B cell (primary cell): Measurements from ENCODE around the gene PDCD6IP. TPM values are rescaled to one million over a fixed set of nuclear protein-coding genes. Genes with fewer than 3 reads are reported as not detected.

Source experiments
- ATAC-seq: fragments of 200-7000 bp; cut with Tn5 transposase; one replicate; pipeline ENCODE4 v1.10.0; 2021; ENCODE audit warnings: low read depth, mild to moderate bottlenecking, moderate number of reproducible peaks, moderate library complexity
- CTCF ChIA-PET: fragments of 350-600 bp; sonication (Branson Sonifier 250); formaldehyde crosslinking; loops from one replicate; lab custom pipeline; 2021; ENCODE audit warnings: antibody characterized with exemption, inconsistent platforms; lab: Charles Lee
- POLR2A ChIA-PET: fragments of 350-600 bp; sonication (Branson Sonifier 250); formaldehyde crosslinking; loops from one replicate; lab custom pipeline; 2021; ENCODE audit warnings: antibody characterized with exemption; lab: Charles Lee
- DNase-seq: peaks from one replicate; pipeline ENCODE4 v3.0.0; 2013
- H2AFZ ChIP-seq: 2 replicates; pipeline ENCODE4 v1.6.1; 2012; ENCODE audit warnings: mild to moderate bottlenecking, low read depth, low read length; ENCODE audit not compliant: insufficient read depth, poor library complexity, severe bottlenecking
- H3K27ac ChIP-seq, 2 donors: 1 replicate in 1 of 2; 2 replicates in 1 of 2; pipeline ENCODE4 v1.5.1; 2012 to 2013; ENCODE audit warnings: low read length in 2 of 2, mild to moderate bottlenecking in 2 of 2, moderate library complexity in 1 of 2
- H3K27me3 ChIP-seq, 4 experiments: fragments of 200-600 bp in 1 of 4; sonication (generic) in 1 of 4; replicated peaks in 1 of 4; 1 replicate in 2 of 4; 2 replicates in 2 of 4; pipeline versions ENCODE4 v1.6.1 to v1.7.0; 2013 to 2016; ENCODE audit warnings: low read length in 3 of 4, mild to moderate bottlenecking in 2 of 4, mixed read lengths in 1 of 4, moderate library complexity in 1 of 4; ENCODE audit not compliant: insufficient read depth in 4 of 4, control insufficient read depth in 3 of 4; ENCODE audit errors: control extremely low read depth in 1 of 4
- H3K36me3 ChIP-seq, 2 experiments: replicated peaks in 1 of 2; 1 replicate in 1 of 2; 2 replicates in 1 of 2; pipeline versions ENCODE4 v1.6.1 to v1.7.1; 2013; ENCODE audit warnings: low read length in 1 of 2; ENCODE audit not compliant: insufficient read depth in 2 of 2, control insufficient read depth in 1 of 2; ENCODE audit errors: control extremely low read depth in 1 of 2, extremely low read depth in 1 of 2
- H3K4me1 ChIP-seq, 2 donors: fragments of 200-600 bp in 1 of 2; sonication (generic) in 1 of 2; 1 replicate in 1 of 2; 2 replicates in 1 of 2; pipeline versions ENCODE4 v1.5.1 to v1.6.1; 2013 to 2017; ENCODE audit warnings: low read length in 2 of 2; ENCODE audit not compliant: control insufficient read depth in 2 of 2, insufficient read depth in 2 of 2
- H3K4me2 ChIP-seq: replicated peaks from 2 replicates; pipeline ENCODE3; 2012; ENCODE audit warnings: mild to moderate bottlenecking, low read depth, low read length; ENCODE audit not compliant: poor library complexity, severe bottlenecking
- H3K4me3 ChIP-seq, 5 experiments: fragments of 200-600 bp in 1 of 5; sonication (generic) in 1 of 5; 1 replicate in 3 of 5; 2 replicates in 2 of 5; pipeline versions ENCODE4 v1.5.1 to v1.7.0; 2011 to 2016; ENCODE audit warnings: low read length in 4 of 5, mild to moderate bottlenecking in 4 of 5, low read depth in 2 of 5, control low read depth in 1 of 5, moderate library complexity in 1 of 5; ENCODE audit not compliant: insufficient read depth in 1 of 5; ENCODE audit errors: control extremely low read depth in 1 of 5, extremely low read depth in 1 of 5
- H3K79me2 ChIP-seq: fragments of 200-600 bp; sonication (generic); one replicate; pipeline ENCODE4 v1.6.0; 2016; ENCODE audit warnings: low read length; ENCODE audit not compliant: control insufficient read depth, insufficient read depth
- H3K9ac ChIP-seq: fragments of 200-600 bp; sonication (generic); 2 replicates; pipeline ENCODE4 v1.6.1; 2017; ENCODE audit warnings: mild to moderate bottlenecking, low read length, moderate library complexity
- H3K9me3 ChIP-seq, 3 donors: one replicate each; pipeline versions ENCODE4 v1.6.1 to v1.7.1; 2013; ENCODE audit warnings: low read length in 2 of 3; ENCODE audit not compliant: control insufficient read depth in 2 of 3, insufficient read depth in 1 of 3; ENCODE audit errors: control extremely low read depth in 1 of 3
- H4K20me1 ChIP-seq: 2 replicates; pipeline ENCODE4 v1.6.0; 2012; ENCODE audit warnings: mild to moderate bottlenecking, low read length; ENCODE audit not compliant: insufficient read depth, control insufficient read depth, poor library complexity, severe bottlenecking
- H3K27ac Mint-ChIP-seq: one replicate; pipeline ENCODE4 v1.8.0; 2021; ENCODE audit warnings: mixed read lengths
- H3K27me3 Mint-ChIP-seq: one replicate; pipeline ENCODE4 v1.8.0; 2021; ENCODE audit warnings: mixed read lengths
- H3K4me1 Mint-ChIP-seq: one replicate; pipeline ENCODE4 v1.8.0; 2021; ENCODE audit warnings: mixed read lengths
- H3K4me3 Mint-ChIP-seq: one replicate; pipeline ENCODE4 v1.8.0; 2021; ENCODE audit warnings: mixed read lengths
- H3K9me3 Mint-ChIP-seq: one replicate; pipeline ENCODE4 v1.8.0; 2022; ENCODE audit warnings: mixed read lengths; ENCODE audit not compliant: insufficient read depth
- CTCF ChIP-seq: fragments of 200-600 bp; IDR thresholded peaks from one replicate; pipeline ENCODE4 v1.8.0; 2022; ENCODE audit warnings: antibody characterized with exemption, mild to moderate bottlenecking
- EZH2 ChIP-seq: IDR thresholded peaks from 2 replicates; pipeline ENCODE4 v1.6.1; 2012; ENCODE audit warnings: borderline replicate concordance, low read depth, mild to moderate bottlenecking, moderate library complexity, low read length; ENCODE audit not compliant: insufficient read depth, poor library complexity, severe bottlenecking
- WGBS: methylation state at CpG from one replicate; pipeline ENCODE4 v1.1.5; 2013; ENCODE audit warnings: missing lambda C conversion rate; ENCODE audit not compliant: insufficient coverage; 5-methylcytosine and 5-hydroxymethylcytosine counted together
- intact Hi-C: fragments of 100-400 bp; cut with micrococcal nuclease; formaldehyde crosslinking; loops from one replicate; pipeline ENCODE4 v1.10.0; 2022
- polyA plus RNA-seq: library from polyadenylated mRNA; depleted of rRNA; stranded (reverse); fragments of >200 nt; gene quantifications from 2 replicates; pipeline ENCODE4 v1.2.3, GENCODE V29; 2012
- total RNA-seq, 2 donors: library from RNA; stranded (reverse); fragments of 120-200 nt in 1 of 2; gene quantifications; 1 replicate in 1 of 2; 2 replicates in 1 of 2; pipeline versions ENCODE4 v1.2.3 to v1.2.4, GENCODE V29; 2013 to 2022

PDCD6IP gene
- total and polyA plus RNA-seq, 2 donors (not counting 1 experiment from before 2014, with no cell fraction given): 103 to 276 TPM

DNA sequence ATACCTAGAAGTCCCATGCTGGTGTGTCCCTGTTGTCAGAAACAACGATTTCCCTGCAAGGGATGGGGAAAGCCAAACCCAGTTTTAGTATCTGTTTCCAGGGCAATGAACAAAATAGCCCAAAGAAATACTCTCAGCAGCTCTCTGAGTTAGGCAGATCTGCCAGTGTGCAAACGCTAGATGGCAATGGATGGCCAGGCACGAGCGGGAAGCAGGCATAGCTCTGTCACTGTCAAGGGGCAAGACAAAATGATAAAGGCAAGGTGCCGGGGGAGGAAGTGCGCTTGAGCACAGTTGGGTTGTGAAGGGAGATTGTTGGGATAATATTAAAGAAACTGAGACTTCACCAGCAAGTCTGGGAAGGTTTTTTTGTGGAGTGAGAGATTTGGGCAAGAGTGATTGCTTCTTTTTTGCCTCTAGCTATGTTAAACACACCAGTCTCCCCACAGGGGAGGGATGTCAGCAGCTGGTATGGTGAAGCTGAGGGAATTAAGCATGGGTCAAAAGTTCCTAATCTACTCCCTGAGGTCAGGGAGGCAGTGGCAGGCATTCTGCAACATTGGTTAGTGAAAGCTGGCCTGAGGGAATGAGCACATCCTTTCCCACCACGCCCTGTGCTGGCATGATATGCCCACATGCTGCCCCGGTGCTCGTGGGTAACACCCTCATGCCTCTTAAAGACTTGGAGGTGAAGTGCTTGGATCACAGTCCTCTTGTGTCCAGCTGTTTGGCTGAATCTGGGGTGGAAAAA, 117.5 kb downstream of the PDCD6IP start:
- Mint-ChIP-seq H3K4me3 (no peak overlapping the region), H3K9me3 (no peaks in the 10 kb centered on the region), H3K27ac (no peak overlapping the region), H3K4me1 (peaks cover 3% of the 10 kb centered on the region), H3K27me3 (peaks cover 9% of the 10 kb centered on the region)
- Histone ChIP-seq H3K27ac (no peak overlapping the region), H3K27me3 (no peaks in the 10 kb centered on the region), H2AFZ (no peak overlapping the region), H3K79me2 (no peaks in the 10 kb centered on the region), H3K36me3 (no peaks in the 10 kb centered on the region), H3K4me2 (no peak overlapping the region), H3K4me3 (no peak overlapping the region), H3K9me3 (no peaks in the 10 kb centered on the region), H3K4me1 (no peaks in the 10 kb centered on the region), H3K9ac (no peak overlapping the region), H4K20me1 (no peaks in the 10 kb centered on the region)
- POLR2A ChIA-PET: no interaction called here
- DNase-seq: no peak
- WGBS: 67% methylated on average over 8 of the region's 9 CpGs
- intact Hi-C loops: no loop called here
- CTCF ChIA-PET: interaction anchor here (2.3 to 2.8 kb wide), 2 partner anchors 768 to 1992 kb away, joined by 10 to 12 read pairs; no protein-coding TSS in a partner anchor
- no peak for ATAC-seq
- TF ChIP-seq CTCF: no peak
- TF ChIP-seq EZH2: no peak

GRCh38 chr3:33918126-33918756, 119.8 kb downstream of the PDCD6IP start:
- 17% methylated on average over 1 of the region's 4 CpGs for WGBS
- CTCF ChIA-PET: interaction anchor here (0.9 kb wide), 1 partner anchor 766 kb away, joined by 3 read pairs; no protein-coding TSS in a partner anchor
- intact Hi-C loops: no loop called here
- no peak overlapping the region for H3K4me2 ChIP-seq
- Mint-ChIP-seq H3K27me3 (peaks cover 6% of the 10 kb centered on the region), H3K9me3 (no peaks in the 10 kb centered on the region), H3K4me1 (peaks cover 3% of the 10 kb centered on the region), H3K27ac (no peak overlapping the region), H3K4me3 (no peak overlapping the region)
- H3K36me3 ChIP-seq: no peaks in the 10 kb centered on the region
- DNase-seq (no peak), ATAC-seq (no peak)
- no peak for TF ChIP-seq EZH2
- no peak for TF ChIP-seq CTCF
- no peaks in the 10 kb centered on the region for H3K4me1 ChIP-seq
- H3K27ac ChIP-seq: no peak overlapping the region
- H3K9me3 ChIP-seq: no peaks in the 10 kb centered on the region
- no peaks in the 10 kb centered on the region for H3K27me3 ChIP-seq
- H2AFZ ChIP-seq: no peak overlapping the region
- no peak overlapping the region for H3K9ac ChIP-seq
- H4K20me1 ChIP-seq: no peaks in the 10 kb centered on the region
- POLR2A ChIA-PET: no interaction called here
- H3K4me3 ChIP-seq: no peak overlapping the region
- H3K79me2 ChIP-seq: no peaks in the 10 kb centered on the region
